NCI-H1092 (cell line): ENCODE data around the gene FAM162B.
"Not testable (repeated sequence)": the region's sequence is repeated elsewhere in the genome, so short reads cannot be mapped to it uniquely, and the experiment has no call there.

Experiments used
- DNase-seq: peaks from one replicate; lab custom pipeline; 2025; lab: John Stamatoyannopoulos, UW

FAM162B gene

DNA sequence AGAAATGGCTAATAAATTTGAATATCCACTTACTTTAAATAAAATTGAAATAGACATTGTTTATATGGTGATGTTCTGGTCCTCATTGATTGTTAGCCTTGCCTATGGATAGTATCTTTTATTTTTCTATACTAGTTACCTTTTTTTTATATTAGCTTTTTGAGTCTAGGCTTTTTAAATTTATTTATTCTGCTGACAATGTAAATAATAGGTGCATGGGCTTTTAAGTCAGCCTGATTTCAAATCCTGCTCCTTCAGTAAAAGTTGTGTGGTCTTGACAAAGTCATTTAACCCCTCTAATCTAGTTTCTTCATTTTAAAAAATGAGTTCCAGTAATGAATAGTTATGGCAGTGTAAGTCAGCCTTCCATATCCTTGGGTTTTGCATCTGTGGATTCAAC lies 38.6 kb downstream of the FAM162B start:
- no peak for DNase-seq

- DNase-seq = no peak
These were observed 50.8 kb downstream of the FAM162B start for GRCh38 chr6:116714761-116715160.

GRCh38 chr6:116714296-116714695 lies 51.2 kb downstream of the FAM162B start:
- DNase-seq = no peak

DNA sequence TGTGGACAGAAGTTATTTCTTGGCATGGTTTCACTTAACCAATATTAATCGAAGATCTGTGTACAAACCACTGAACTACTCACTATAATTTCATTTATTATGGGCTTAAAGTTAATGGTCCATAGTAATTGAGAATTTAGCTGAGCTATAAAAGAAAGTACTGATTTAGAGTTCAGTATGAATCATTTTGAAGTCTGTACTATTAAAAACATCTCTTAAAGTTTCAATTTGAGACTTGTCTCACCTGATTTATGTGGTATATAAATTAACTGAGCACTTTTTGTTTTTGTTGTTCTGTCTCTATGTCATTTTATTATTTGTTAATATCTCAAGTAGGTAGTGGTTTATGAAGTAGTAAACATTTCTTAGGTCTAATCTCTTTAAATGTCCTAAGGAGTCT lies 59.6 kb downstream of the FAM162B start:
- no peak for DNase-seq

- not testable (repeated sequence) for DNase-seq
These were observed 61.6 kb downstream of the FAM162B start for GRCh38 chr6:116703888-116704287.
